Endothelial cell of umbilical vein (primary cell): ENCODE data around the gene USP48. TPM values are rescaled to one million over a fixed set of nuclear protein-coding genes. Genes with fewer than 3 reads are reported as not detected.

Source experiments
- BruUV-seq: library from RNA; stranded (reverse); fragments of 400-500 nt; replicated peaks from 2 replicates; lab custom pipeline; 2021; lab: Mats Ljungman, UMichigan
- CTCF ChIA-PET: fragments of 300-600, 350-600 bp; sonication (Branson Sonifier 250); formaldehyde crosslinking; loops from one replicate; lab custom pipeline; 2021; ENCODE audit warnings: antibody characterized with exemption, inconsistent platforms; lab: Charles Lee
- POLR2A ChIA-PET: fragments of 300-600, 350-600 bp; sonication (Branson Sonifier 250); formaldehyde crosslinking; loops from one replicate; lab custom pipeline; 2021; ENCODE audit warnings: antibody characterized with exemption, inconsistent platforms; lab: Charles Lee
- DNase-seq: peaks from one replicate; pipeline ENCODE4 v3.0.0-alpha.2; 2011; ENCODE audit warnings: low read depth, low spot score
- FAIRE-seq: peaks from 2 replicates; lab custom pipeline; 2011; peaks lifted over from hg19 to GRCh38; lab: Jason Lieb, UNC
- H2AFZ ChIP-seq: 2 replicates; pipeline ENCODE4 v1.6.0; 2012; ENCODE audit warnings: low read depth, low read length, control low read depth, inconsistent platforms
- H3K27ac ChIP-seq: 2 replicates; pipeline ENCODE4 v1.5.1; 2011; ENCODE audit warnings: low read depth, mild to moderate bottlenecking, control low read depth, low read length, moderate library complexity; ENCODE audit not compliant: insufficient read depth
- H3K27me3 ChIP-seq, 2 experiments: 2 replicates each; pipeline versions ENCODE4 v1.6.0 to v1.6.1; 2011; ENCODE audit warnings: low read length in 2 of 2, mixed read lengths in 1 of 2; ENCODE audit not compliant: control insufficient read depth in 2 of 2, insufficient read depth in 2 of 2
- H3K36me3 ChIP-seq, 2 experiments: 2 replicates in 1 of 2; 3 replicates in 1 of 2; pipeline ENCODE4 v1.5.1; 2011; ENCODE audit warnings: low read length in 2 of 2, mild to moderate bottlenecking in 1 of 2, moderate library complexity in 1 of 2; ENCODE audit not compliant: control insufficient read depth in 2 of 2, insufficient read depth in 2 of 2; ENCODE audit errors: extremely low read depth in 1 of 2
- H3K4me1 ChIP-seq: 3 replicates; pipeline ENCODE4 v1.5.1; 2011; ENCODE audit warnings: mild to moderate bottlenecking, low read length; ENCODE audit not compliant: control insufficient read depth, insufficient read depth; ENCODE audit errors: extremely low read depth
- H3K4me2 ChIP-seq: 2 replicates; pipeline ENCODE4 v1.6.1; 2011; ENCODE audit warnings: low read length, control low read depth, mixed read lengths; ENCODE audit not compliant: insufficient read depth
- H3K4me3 ChIP-seq, 3 experiments: fragments of 200-600 bp in 1 of 3; sonication (generic), shearing (Covaris generic) in 1 of 3; replicated peaks in 1 of 3; 2 replicates each; pipeline ENCODE4 v1.5.1; 2011 to 2016; ENCODE audit warnings: control low read depth in 3 of 3, low read length in 3 of 3, mild to moderate bottlenecking in 2 of 3, inconsistent platforms in 1 of 3, low read depth in 1 of 3, moderate library complexity in 1 of 3; ENCODE audit not compliant: insufficient read depth in 1 of 3
- H3K79me2 ChIP-seq: 2 replicates; pipeline ENCODE4 v1.6.0; 2012; ENCODE audit warnings: low read length, inconsistent platforms; ENCODE audit not compliant: control insufficient read depth, insufficient read depth
- H3K9ac ChIP-seq: replicated peaks from 2 replicates; pipeline ENCODE3; 2011; ENCODE audit warnings: low read length, control low read depth; ENCODE audit not compliant: insufficient read depth; ENCODE audit errors: extremely low read depth
- H3K9me1 ChIP-seq: replicated peaks from 3 replicates; pipeline ENCODE4 v1.6.0; 2011; ENCODE audit warnings: mild to moderate bottlenecking, low read length; ENCODE audit not compliant: control insufficient read depth, insufficient read depth; ENCODE audit errors: extremely low read depth
- H3K9me3 ChIP-seq: replicated peaks from 2 replicates; pipeline ENCODE4 v1.5.1; 2012; ENCODE audit warnings: low read length, inconsistent platforms; ENCODE audit not compliant: control insufficient read depth, insufficient read depth
- H4K20me1 ChIP-seq: replicated peaks from 2 replicates; pipeline ENCODE3; 2011; ENCODE audit warnings: mild to moderate bottlenecking, low read length; ENCODE audit not compliant: control insufficient read depth, insufficient read depth; ENCODE audit errors: extremely low read depth
- CTCF ChIP-seq, 2 donors: IDR thresholded peaks; 1 replicate in 1 of 2; 2 replicates in 1 of 2; pipeline ENCODE4 v1.5.1; 2011; ENCODE audit warnings: low read length in 2 of 2, mild to moderate bottlenecking in 2 of 2, moderate library complexity in 2 of 2, control low read depth in 1 of 2, inconsistent platforms in 1 of 2, low read depth in 1 of 2; ENCODE audit not compliant: insufficient read depth in 1 of 2; ENCODE audit errors: extremely low read depth in 1 of 2
- EZH2 ChIP-seq: IDR thresholded peaks from 2 replicates; pipeline ENCODE4 v1.6.1; 2012; ENCODE audit warnings: borderline replicate concordance, low read depth, mild to moderate bottlenecking, moderate library complexity, low read length, inconsistent platforms; ENCODE audit not compliant: severe bottlenecking
- FOS ChIP-seq: IDR thresholded peaks from 2 replicates; pipeline ENCODE4 v1.6.1; 2011; ENCODE audit warnings: mild to moderate bottlenecking, low read length, moderate library complexity, borderline replicate concordance; ENCODE audit not compliant: insufficient read depth
- GATA2 ChIP-seq: IDR thresholded peaks from 2 replicates; pipeline ENCODE4 v1.7.0; 2011; ENCODE audit warnings: low read depth, mild to moderate bottlenecking, moderate library complexity, mixed read lengths, low read length; ENCODE audit not compliant: insufficient read length, insufficient read depth
- JUN ChIP-seq: IDR thresholded peaks from 2 replicates; pipeline ENCODE4 v1.6.1; 2011; ENCODE audit warnings: borderline replicate concordance, low read depth; ENCODE audit not compliant: insufficient read length, insufficient read depth
- MAX ChIP-seq: IDR thresholded peaks from 2 replicates; pipeline ENCODE4 v1.6.1; 2011; ENCODE audit not compliant: insufficient read depth, insufficient read length
- MYC ChIP-seq: IDR thresholded peaks from one replicate; pipeline ENCODE4 v1.6.1; 2011; ENCODE audit warnings: mild to moderate bottlenecking, low read depth, low read length
- POLR2A ChIP-seq: IDR thresholded peaks from 2 replicates; pipeline ENCODE4 v1.6.1; 2012; ENCODE audit warnings: low read depth, mild to moderate bottlenecking, control low read depth, low read length
- POLR2AphosphoS5 ChIP-seq: IDR thresholded peaks from 2 replicates; pipeline ENCODE4 v1.6.1; 2012; ENCODE audit warnings: low read depth, mild to moderate bottlenecking, control low read depth, low read length, moderate library complexity; ENCODE audit not compliant: insufficient read depth
- dilution Hi-C: fragments of 300-500 bp; cut with MboI; formaldehyde crosslinking; loops from one replicate; pipeline ENCODE4 v1.15.0; 2019; ENCODE audit warnings: low sequenced_read_pairs; ENCODE audit not compliant: extremely low pct_ligation_motif_present
- intact Hi-C: fragments of 100-400 bp; cut with micrococcal nuclease; formaldehyde crosslinking; loops from one replicate; pipeline ENCODE4 v1.10.0; 2022
- polyA plus RNA-seq, 4 experiments: library from polyadenylated mRNA; depleted of rRNA in 3 of 4; stranded (reverse) in 3 of 4; unstranded in 1 of 4; fragments of >200 nt; gene quantifications; 2 replicates each; pipeline versions ENCODE4 v1.2.1 to v1.2.3, GENCODE V29; 2011 to 2012; ENCODE audit warnings: missing spikeins in 1 of 4
- total RNA-seq: library from RNA; stranded (reverse); gene quantifications from 2 replicates; pipeline ENCODE4 v1.2.3, GENCODE V29; 2021

USP48 gene
- total and polyA plus RNA-seq, 2 donors (not counting 3 experiments of a cell fraction or from before 2014, with no cell fraction given) = 27.2 to 149 TPM

GRCh38 chr1:21680381-21680780, 102.6 kb downstream of the USP48 start:
- DNase-seq (no peak), FAIRE-seq (no peak)
- H3K9me3 ChIP-seq = no peaks in the 10 kb centered on the region
- no peaks in the 10 kb centered on the region for H3K9me1 ChIP-seq
- H3K4me1 ChIP-seq = no peaks in the 10 kb centered on the region
- dilution Hi-C loops (no loop called here), intact Hi-C loops (no loop called here)
- no peaks in the 10 kb centered on the region for H3K79me2 ChIP-seq
- H3K27me3 ChIP-seq = no peaks in the 10 kb centered on the region
- peaks cover 3% of the 10 kb centered on the region for H4K20me1 ChIP-seq
- peaks cover 14% of the 10 kb centered on the region in 2 experiments for H3K36me3 ChIP-seq
- no peak overlapping the region for H3K27ac ChIP-seq
- no TSS peak for BruUV-seq
- H3K4me3 ChIP-seq = no peak overlapping the region
- ChIA-PET POLR2A (no interaction called here), CTCF (interaction anchor here (1.0 to 1.2 kb wide), 2 partner anchors 9 to 102 kb away, joined by 3 read pairs; no protein-coding TSS in a partner anchor)
- H3K4me2 ChIP-seq = no peak overlapping the region
- TF ChIP-seq FOS = no peak
- TF ChIP-seq MYC = no peak
- TF ChIP-seq POLR2A = no peak
- TF ChIP-seq POLR2AphosphoS5 = no peak
- TF ChIP-seq MAX = no peak
- TF ChIP-seq GATA2 = no peak
- TF ChIP-seq EZH2 = no peak
- TF ChIP-seq CTCF (IDR thresholded peaks at IDR 0.05; ENCODE audit: extremely low read depth in 1 of 2, insufficient read depth in 1 of 2, low read depth in 1 of 2, low read length in 2 of 2) = no peak
- no peak for TF ChIP-seq JUN
- no peak overlapping the region for H2AFZ ChIP-seq
- H3K9ac ChIP-seq = no peak overlapping the region
